GM19240 (cell line): ENCODE measurements around the gene CDKAL1.

Experiments used
- DNase-seq: peaks from one replicate; pipeline ENCODE4 v3.0.0; 2011; ENCODE audit warnings: low spot score; ENCODE audit not compliant: insufficient read length

The CDKAL1 gene

GRCh38 chr6:21003780-21004541 is 469.7 kb downstream of the CDKAL1 start:
- DNase-seq: peak; percentile 23

GRCh38 chr6:21005816-21006570 is 471.7 kb downstream of the CDKAL1 start:
- no peak for DNase-seq

- no peak for DNase-seq
Observed at GRCh38 chr6:21019614-21020013, 485.4 kb downstream of the CDKAL1 start.

GRCh38 chr6:21022343-21023107 is 488.3 kb downstream of the CDKAL1 start:
- DNase-seq: peak; percentile 19

GRCh38 chr6:21023210-21023609 is 489.0 kb downstream of the CDKAL1 start:
- no peak for DNase-seq

- no peak for DNase-seq
Observed at GRCh38 chr6:21024616-21025015, 490.4 kb downstream of the CDKAL1 start.

GRCh38 chr6:21026576-21027273 is 492.5 kb downstream of the CDKAL1 start:
- DNase-seq: no peak

- DNase-seq: no peak
Observed at GRCh38 chr6:21027507-21027906, 493.2 kb downstream of the CDKAL1 start.

GRCh38 chr6:21031182-21031581 is 496.9 kb downstream of the CDKAL1 start:
- DNase-seq: no peak

- DNase-seq: no peak
Observed at GRCh38 chr6:21033084-21033483, 498.8 kb downstream of the CDKAL1 start.

GRCh38 chr6:21033575-21034026 is 499.3 kb downstream of the CDKAL1 start:
- DNase-seq: no peak

GRCh38 chr6:21034345-21034744 is 500.1 kb downstream of the CDKAL1 start:
- DNase-seq: no peak

- DNase-seq: no peak
Observed at GRCh38 chr6:21037453-21037852, 503.2 kb downstream of the CDKAL1 start.

- DNase-seq: no peak
Observed at GRCh38 chr6:21039926-21040325, 505.7 kb downstream of the CDKAL1 start.

GRCh38 chr6:21045135-21045700 is 511.0 kb downstream of the CDKAL1 start:
- no peak for DNase-seq

- DNase-seq: no peak
Observed at GRCh38 chr6:21046276-21046675, 512.0 kb downstream of the CDKAL1 start.

- no peak for DNase-seq
Observed at GRCh38 chr6:21048047-21048446, 513.8 kb downstream of the CDKAL1 start.

- DNase-seq: no peak
Observed at GRCh38 chr6:21049148-21049547, 514.9 kb downstream of the CDKAL1 start.

- no peak for DNase-seq
Observed at GRCh38 chr6:21049572-21049971, 515.3 kb downstream of the CDKAL1 start.

- DNase-seq: no peak
Observed at GRCh38 chr6:21050935-21051334, 516.7 kb downstream of the CDKAL1 start.

GRCh38 chr6:21051777-21052176 is 517.5 kb downstream of the CDKAL1 start:
- no peak for DNase-seq
